Stimulated activated naive CD8-positive, alpha-beta T cell treated with anti-CD3 and anti-CD28 coated beads, Interleukin-15, amount 100 ng/mL, for 72 hours (primary cell): Measurements from ENCODE around the gene RBM48.
A peak's percentile ranks its signal among the peaks of the same experiment; 100 is the strongest.
"Not testable (repeated sequence)": the region's sequence is repeated elsewhere in the genome, so short reads cannot be mapped to it uniquely, and the experiment has no call there.

Source experiments
- ATAC-seq: fragments of 150-1000 bp; cut with Tn5 transposase; 2 replicates; pipeline ENCODE4 v1.10.0; 2021; ENCODE audit warnings: mild to moderate bottlenecking, moderate library complexity
- DNase-seq, 2 donors: peaks; one replicate each; pipeline ENCODE4 v3.0.0; 2021 to 2022
- H3K27ac Mint-ChIP-seq, 2 donors: one replicate each; pipeline ENCODE4 v1.8.0; 2022; ENCODE audit warnings: mild to moderate bottlenecking in 2 of 2, mixed read lengths in 2 of 2, moderate library complexity in 2 of 2
- H3K27me3 Mint-ChIP-seq: one replicate; pipeline ENCODE4 v1.8.0; 2022; ENCODE audit warnings: mixed read lengths
- H3K4me1 Mint-ChIP-seq: one replicate; pipeline ENCODE4 v1.8.0; 2022; ENCODE audit warnings: mild to moderate bottlenecking, mixed read lengths
- H3K4me3 Mint-ChIP-seq, 2 donors: one replicate each; pipeline ENCODE4 v1.8.0; 2022; ENCODE audit warnings: mild to moderate bottlenecking in 2 of 2, mixed read lengths in 2 of 2, moderate library complexity in 1 of 2
- H3K9me3 Mint-ChIP-seq, 2 donors: one replicate each; pipeline ENCODE4 v1.8.0; 2022; ENCODE audit warnings: mixed read lengths in 2 of 2

The RBM48 gene

GRCh38 chr7:92520024-92520423 is 8.6 kb upstream of the RBM48 start:
- Mint-ChIP-seq H3K4me3 (no peak overlapping the region), H3K27me3 (no peaks in the 10 kb centered on the region), H3K27ac (no peak overlapping the region), H3K9me3 (no peaks in the 10 kb centered on the region), H3K4me1 (peaks cover 6% of the 10 kb centered on the region)
- DNase-seq (no peak), ATAC-seq (no peak)

GRCh38 chr7:92523110-92523509 is 5.5 kb upstream of the RBM48 start:
- no peaks in the 10 kb centered on the region for H3K27me3 Mint-ChIP-seq
- no peaks in the 10 kb centered on the region for H3K9me3 Mint-ChIP-seq
- no peak for ATAC-seq
- no peak for DNase-seq
- no peak overlapping the region for H3K4me3 Mint-ChIP-seq
- no peak overlapping the region for H3K27ac Mint-ChIP-seq
- peaks cover 19% of the 10 kb centered on the region for H3K4me1 Mint-ChIP-seq

DNA sequence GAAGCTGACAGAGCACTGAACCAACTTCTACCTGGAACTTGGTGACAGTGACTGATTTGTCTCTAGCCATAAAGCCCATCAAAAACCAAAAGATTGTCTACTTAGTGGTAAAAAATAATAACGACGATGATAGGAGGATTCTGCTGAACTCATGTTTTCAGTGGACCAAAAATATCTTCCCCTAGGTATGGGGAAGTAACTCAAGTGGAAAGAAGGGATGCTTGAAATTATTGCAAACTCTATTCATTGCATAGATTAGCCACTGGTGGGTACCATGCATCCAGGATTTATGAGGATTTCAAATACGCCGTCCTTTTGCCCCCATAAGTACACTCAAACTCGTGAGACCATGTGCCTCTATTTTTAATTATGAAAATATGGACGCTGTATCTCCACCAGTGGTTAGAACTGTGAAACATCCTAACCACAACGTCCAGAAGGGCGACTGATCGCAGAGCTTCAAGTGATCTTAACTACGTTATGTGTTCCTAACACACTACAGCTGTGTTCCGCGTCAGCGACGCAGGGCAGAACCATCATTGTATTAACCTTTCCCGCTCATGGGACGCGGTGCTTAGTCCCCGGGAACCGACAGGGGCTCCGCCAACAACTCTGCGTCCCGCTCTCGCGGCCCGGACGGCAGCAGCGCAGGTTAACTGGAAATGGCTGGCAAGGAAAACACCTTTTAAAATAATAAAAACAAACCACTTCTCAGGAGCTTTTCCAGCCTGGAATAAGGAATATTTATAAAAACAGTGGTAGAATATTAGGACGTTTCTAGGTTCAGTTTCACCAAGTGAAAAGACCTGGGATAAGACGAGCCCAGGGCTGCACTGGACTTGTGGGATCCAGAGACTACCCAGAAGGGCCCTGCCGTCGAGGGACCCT is 1.1 kb upstream of the RBM48 start:
- H3K9me3 Mint-ChIP-seq = no peaks in the 10 kb centered on the region
- H3K4me1 Mint-ChIP-seq = peaks cover 33% of the 10 kb centered on the region
- peak; percentile 56 to 67 for DNase-seq
- peak overlapping the region; percentile 97 to 98 for H3K4me3 Mint-ChIP-seq
- H3K27ac Mint-ChIP-seq = peak overlapping the region; percentile 97
- ATAC-seq = peak; percentile 51
- no peaks in the 10 kb centered on the region for H3K27me3 Mint-ChIP-seq

- DNase-seq = no peak
- peaks cover 33% of the 10 kb centered on the region for H3K4me1 Mint-ChIP-seq
These were observed 316 bp downstream of the RBM48 start for GRCh38 chr7:92528958-92529264.

DNA sequence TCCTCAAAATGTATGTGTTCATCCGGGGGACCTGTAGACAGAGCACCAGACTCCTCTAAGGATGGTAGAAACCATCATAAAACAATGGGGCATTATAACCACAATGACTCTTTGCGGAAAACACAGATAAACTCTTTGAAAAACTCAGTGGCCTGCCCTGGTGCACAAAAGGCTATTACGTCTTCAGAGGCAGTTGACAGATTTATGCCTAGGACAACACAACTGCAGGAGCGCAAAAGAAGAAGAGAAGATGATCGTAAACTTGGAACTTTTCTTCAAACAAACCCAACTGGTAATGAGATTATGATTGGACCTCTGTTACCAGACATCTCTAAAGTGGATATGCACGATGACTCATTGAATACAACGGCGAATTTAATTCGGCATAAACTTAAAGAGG is 6.0 kb downstream of the RBM48 start:
- peaks cover 19% of the 10 kb centered on the region for H3K4me1 Mint-ChIP-seq
- ATAC-seq (no peak), DNase-seq (no peak)
- H3K27me3 Mint-ChIP-seq = no peaks in the 10 kb centered on the region
- no peak overlapping the region for H3K4me3 Mint-ChIP-seq
- H3K27ac Mint-ChIP-seq = no peak overlapping the region
- no peaks in the 10 kb centered on the region for H3K9me3 Mint-ChIP-seq

More at GRCh38 chr7:92528958-92529264, 316 bp downstream of the RBM48 start:
- H3K4me3 Mint-ChIP-seq = peak overlapping the region; percentile 97 to 98
- peak overlapping the region; percentile 95 to 97 for H3K27ac Mint-ChIP-seq
- ATAC-seq = no peak
- no peaks in the 10 kb centered on the region for H3K9me3 Mint-ChIP-seq
- no peaks in the 10 kb centered on the region for H3K27me3 Mint-ChIP-seq

GRCh38 chr7:92543542-92543941 is 14.9 kb downstream of the RBM48 start:
- H3K27me3 Mint-ChIP-seq, DNase-seq, H3K9me3 Mint-ChIP-seq, ATAC-seq, H3K4me3 Mint-ChIP-seq, H3K4me1 Mint-ChIP-seq: not testable (repeated sequence)
- H3K27ac Mint-ChIP-seq = peak overlapping the region in 1 of 2 donors; percentile 34

GRCh38 chr7:92545116-92545515 is 16.5 kb downstream of the RBM48 start:
- ATAC-seq, H3K4me3 Mint-ChIP-seq, DNase-seq, H3K27me3 Mint-ChIP-seq, H3K4me1 Mint-ChIP-seq, H3K9me3 Mint-ChIP-seq, H3K27ac Mint-ChIP-seq: not testable (repeated sequence)

- H3K27ac Mint-ChIP-seq = no peak overlapping the region
- H3K4me3 Mint-ChIP-seq = no peak overlapping the region
- DNase-seq = no peak
- no peaks in the 10 kb centered on the region for H3K9me3 Mint-ChIP-seq
- no peaks in the 10 kb centered on the region for H3K27me3 Mint-ChIP-seq
- no peak for ATAC-seq
- no peaks in the 10 kb centered on the region for H3K4me1 Mint-ChIP-seq
These were observed 18.4 kb downstream of the RBM48 start for GRCh38 chr7:92546856-92547497.

DNA sequence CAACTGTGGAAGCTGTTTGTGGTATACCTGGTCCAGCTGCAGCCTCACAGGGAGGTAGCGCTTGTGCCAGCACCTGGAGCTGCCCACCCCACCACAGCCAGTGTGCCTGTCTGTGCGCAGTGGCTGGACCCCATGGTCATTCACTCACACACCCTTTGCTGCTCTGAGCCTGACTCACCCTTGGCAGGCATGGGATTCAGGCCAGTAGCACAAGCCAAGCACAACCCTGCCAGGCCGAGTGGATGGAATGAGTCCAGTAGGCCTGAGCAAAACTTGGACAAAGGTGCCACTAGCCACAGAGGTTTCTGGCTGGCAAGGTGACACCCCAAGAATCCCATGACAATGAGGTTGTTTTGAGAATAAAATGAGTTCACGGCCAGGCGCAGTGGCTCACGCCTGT is 19.0 kb downstream of the RBM48 start:
- H3K27me3 Mint-ChIP-seq = no peaks in the 10 kb centered on the region
- H3K9me3 Mint-ChIP-seq = no peaks in the 10 kb centered on the region
- no peak overlapping the region for H3K4me3 Mint-ChIP-seq
- H3K27ac Mint-ChIP-seq = no peak overlapping the region
- DNase-seq (no peak), ATAC-seq (no peak)
- H3K4me1 Mint-ChIP-seq = no peaks in the 10 kb centered on the region

DNA sequence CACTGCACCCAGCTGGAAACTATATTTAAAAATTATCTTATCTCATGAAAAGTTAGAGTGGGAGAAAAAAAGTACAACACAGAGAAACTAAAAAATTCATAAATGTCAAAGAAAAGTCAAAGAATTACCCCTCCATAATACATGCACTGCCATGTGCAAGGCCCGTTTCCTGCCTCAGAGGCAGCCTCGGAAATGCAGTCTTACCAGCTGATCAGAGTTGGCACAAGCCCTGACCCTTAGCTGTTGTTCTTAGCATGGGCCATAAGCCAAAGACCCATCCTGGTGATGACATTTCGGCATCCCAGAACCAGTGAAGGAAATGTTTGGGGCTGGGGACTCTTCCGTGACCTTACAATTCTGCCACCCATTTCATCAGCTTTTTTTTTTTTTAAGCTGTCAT is 21.6 kb downstream of the RBM48 start:
- DNase-seq (no peak), ATAC-seq (no peak)
- no peak overlapping the region for H3K4me3 Mint-ChIP-seq
- no peaks in the 10 kb centered on the region for H3K27me3 Mint-ChIP-seq
- H3K4me1 Mint-ChIP-seq = no peaks in the 10 kb centered on the region
- no peaks in the 10 kb centered on the region for H3K9me3 Mint-ChIP-seq
- peak overlapping the region in 1 of 2 donors; percentile 34 for H3K27ac Mint-ChIP-seq

DNA sequence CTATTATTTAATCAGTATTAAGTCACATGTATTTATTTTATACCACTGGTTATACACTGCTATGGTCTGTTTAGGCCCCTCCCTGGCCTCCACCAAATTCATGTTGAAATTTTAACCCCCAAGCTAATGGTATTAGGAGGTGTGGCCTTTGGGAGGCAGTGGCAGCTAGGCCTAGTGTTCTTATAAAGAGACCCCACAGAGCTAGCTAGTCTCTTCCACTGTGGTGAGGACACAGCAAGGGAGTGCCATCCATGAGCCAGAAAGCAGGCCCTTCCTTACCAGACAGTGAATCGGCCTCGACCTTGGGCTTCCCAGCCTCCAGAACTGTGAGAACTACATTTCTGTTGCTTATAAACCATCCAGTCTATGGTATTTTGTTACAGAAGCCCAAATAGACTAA is 28.7 kb downstream of the RBM48 start:
- DNase-seq (no peak), ATAC-seq (peak; percentile 18)
- H3K27me3 Mint-ChIP-seq = no peaks in the 10 kb centered on the region
- no peaks in the 10 kb centered on the region for H3K4me1 Mint-ChIP-seq
- H3K4me3 Mint-ChIP-seq = no peak overlapping the region
- no peaks in the 10 kb centered on the region for H3K9me3 Mint-ChIP-seq
- no peak overlapping the region for H3K27ac Mint-ChIP-seq

- Mint-ChIP-seq H3K4me3 (no peak overlapping the region), H3K27me3 (no peaks in the 10 kb centered on the region), H3K4me1 (no peaks in the 10 kb centered on the region), H3K9me3 (no peaks in the 10 kb centered on the region), H3K27ac (no peak overlapping the region)
- no peak for ATAC-seq
- DNase-seq = no peak
These were observed 29.3 kb downstream of the RBM48 start for GRCh38 chr7:92557808-92558362.

GRCh38 chr7:92560602-92561001 is 32.0 kb downstream of the RBM48 start:
- Mint-ChIP-seq H3K9me3 (no peaks in the 10 kb centered on the region), H3K27me3 (no peaks in the 10 kb centered on the region), H3K27ac (no peak overlapping the region), H3K4me1 (no peaks in the 10 kb centered on the region), H3K4me3 (no peak overlapping the region)
- DNase-seq = no peak
- ATAC-seq = no peak

- Mint-ChIP-seq H3K4me1 (no peaks in the 10 kb centered on the region), H3K27ac (peak overlapping the region; percentile 6 to 52)
- no peak for DNase-seq
These were observed 34.8 kb downstream of the RBM48 start for GRCh38 chr7:92563345-92563744.

GRCh38 chr7:92567460-92567859 is 38.9 kb downstream of the RBM48 start:
- no peak overlapping the region for H3K27ac Mint-ChIP-seq
- no peak overlapping the region for H3K4me3 Mint-ChIP-seq
- H3K4me1 Mint-ChIP-seq = no peaks in the 10 kb centered on the region
- no peaks in the 10 kb centered on the region for H3K27me3 Mint-ChIP-seq
- no peaks in the 10 kb centered on the region for H3K9me3 Mint-ChIP-seq
- DNase-seq (no peak), ATAC-seq (no peak)

More at GRCh38 chr7:92563345-92563744, 34.8 kb downstream of the RBM48 start:
- Mint-ChIP-seq H3K4me3 (no peak overlapping the region), H3K9me3 (no peaks in the 10 kb centered on the region), H3K27me3 (no peaks in the 10 kb centered on the region)
- no peak for ATAC-seq

GRCh38 chr7:92569137-92569536 is 40.5 kb downstream of the RBM48 start:
- no peaks in the 10 kb centered on the region for H3K27me3 Mint-ChIP-seq
- no peaks in the 10 kb centered on the region for H3K4me1 Mint-ChIP-seq
- DNase-seq = no peak
- H3K9me3 Mint-ChIP-seq = no peaks in the 10 kb centered on the region
- H3K27ac Mint-ChIP-seq = no peak overlapping the region
- no peak overlapping the region for H3K4me3 Mint-ChIP-seq
- ATAC-seq = no peak
